HG03025 (cell line): ENCODE results near the gene PTPN13.
"Not testable (repeated sequence)": the region's sequence is repeated elsewhere in the genome, so short reads cannot be mapped to it uniquely, and the experiment has no call there.

Source experiments
- ATAC-seq: cut with Tn5 transposase; IDR thresholded peaks from one replicate; pipeline ENCODE4 v1.9.1; 2021; ENCODE audit warnings: mild to moderate bottlenecking, moderate library complexity; ENCODE audit not compliant: unreplicated experiment, low FRiP score

PTPN13 gene

GRCh38 chr4:86633854-86634253 is 39.7 kb downstream of the PTPN13 start:
- ATAC-seq = no peak

- no peak for ATAC-seq
Observed at GRCh38 chr4:86640469-86640868, 46.4 kb downstream of the PTPN13 start.

- no peak for ATAC-seq
Observed at GRCh38 chr4:86641516-86642090, 47.5 kb downstream of the PTPN13 start.

- no peak for ATAC-seq
Observed at GRCh38 chr4:86644892-86645291, 50.8 kb downstream of the PTPN13 start.

- no peak for ATAC-seq
Observed at GRCh38 chr4:86652332-86652932, 58.3 kb downstream of the PTPN13 start.

- ATAC-seq = no peak
Observed at GRCh38 chr4:86653237-86653865, 59.2 kb downstream of the PTPN13 start.

GRCh38 chr4:86656781-86657180 is 62.7 kb downstream of the PTPN13 start:
- ATAC-seq = not testable (repeated sequence)

GRCh38 chr4:86657382-86657781 is 63.3 kb downstream of the PTPN13 start:
- ATAC-seq = no peak

- ATAC-seq = no peak
Observed at GRCh38 chr4:86657910-86658309, 63.8 kb downstream of the PTPN13 start.

- ATAC-seq = no peak
Observed at GRCh38 chr4:86660401-86660800, 66.3 kb downstream of the PTPN13 start.

GRCh38 chr4:86661006-86661405 is 66.9 kb downstream of the PTPN13 start:
- no peak for ATAC-seq

- ATAC-seq = no peak
Observed at GRCh38 chr4:86661418-86661817, 67.3 kb downstream of the PTPN13 start.

GRCh38 chr4:86664959-86665358 is 70.8 kb downstream of the PTPN13 start:
- ATAC-seq = no peak

GRCh38 chr4:86670298-86670697 is 76.2 kb downstream of the PTPN13 start:
- no peak for ATAC-seq

GRCh38 chr4:86670756-86671155 is 76.6 kb downstream of the PTPN13 start:
- ATAC-seq = no peak

- no peak for ATAC-seq
Observed at GRCh38 chr4:86675548-86675947, 81.4 kb downstream of the PTPN13 start.

- ATAC-seq = no peak
Observed at GRCh38 chr4:86678796-86679195, 84.7 kb downstream of the PTPN13 start.

GRCh38 chr4:86679441-86679840 is 85.3 kb downstream of the PTPN13 start:
- ATAC-seq = no peak

GRCh38 chr4:86683167-86683566 is 89.1 kb downstream of the PTPN13 start:
- no peak for ATAC-seq

GRCh38 chr4:86683983-86684382 is 89.9 kb downstream of the PTPN13 start:
- no peak for ATAC-seq

GRCh38 chr4:86685401-86685800 is 91.3 kb downstream of the PTPN13 start:
- ATAC-seq = no peak

- ATAC-seq = no peak
Observed at GRCh38 chr4:86686741-86687140, 92.6 kb downstream of the PTPN13 start.
